SK-N-SH treated with all-trans-retinoic acid at 6 μM for 48 hours (cell line): Measurements from ENCODE around the gene SFXN1.

Experiments
- ATAC-seq: fragments of 200-7000 bp; cut with Tn5 transposase; 3 replicates; pipeline ENCODE4 v1.9.1; 2020; ENCODE audit warnings: mild to moderate bottlenecking, moderate library complexity
- ARNTL ChIP-seq: fragments of 450-650 bp; formaldehyde crosslinking; IDR thresholded peaks from 2 replicates; pipeline ENCODE4 v1.5.0; 2020; ENCODE audit warnings: low read depth, mild to moderate bottlenecking, moderate library complexity, borderline replicate concordance
- BACH2 ChIP-seq: fragments of 250-450 bp; sonication (Bioruptor Pico); IDR thresholded peaks from 2 replicates; pipeline ENCODE4 v1.9.0; 2021; ENCODE audit warnings: mild to moderate bottlenecking, borderline replicate concordance
- CREB5 ChIP-seq: fragments of 250-450 bp; sonication (Bioruptor Pico); IDR thresholded peaks from 2 replicates; pipeline ENCODE4 v1.5.1; 2020; ENCODE audit warnings: low read depth, mild to moderate bottlenecking, moderate library complexity
- CSDC2 ChIP-seq: fragments of 250-450 bp; sonication (Bioruptor Pico); IDR thresholded peaks from 2 replicates; pipeline ENCODE4 v1.5.0; 2020; ENCODE audit warnings: mild to moderate bottlenecking, moderate library complexity
- CSRNP3 ChIP-seq: fragments of 250-450 bp; sonication (Bioruptor Pico); IDR thresholded peaks from 2 replicates; pipeline ENCODE4 v1.5.1; 2021; ENCODE audit warnings: mild to moderate bottlenecking, moderate library complexity
- ESRRG ChIP-seq: fragments of 250-450 bp; sonication (Bioruptor Pico); IDR thresholded peaks from 2 replicates; pipeline ENCODE4 v1.6.1; 2021; ENCODE audit warnings: mild to moderate bottlenecking
- GLIS3 ChIP-seq: fragments of 250-450 bp; sonication (Bioruptor Pico); IDR thresholded peaks from 2 replicates; pipeline ENCODE4 v1.5.0; 2020; ENCODE audit warnings: mild to moderate bottlenecking, moderate library complexity
- ISL1 ChIP-seq: fragments of 250-450 bp; sonication (Bioruptor Pico); IDR thresholded peaks from 2 replicates; pipeline ENCODE4 v2.1.2; 2022; ENCODE audit warnings: mild to moderate bottlenecking, moderate library complexity
- OSR1 ChIP-seq: fragments of 250-450 bp; sonication (Bioruptor Pico); IDR thresholded peaks from 2 replicates; pipeline ENCODE4 v1.8.0; 2022; ENCODE audit warnings: moderate library complexity, mild to moderate bottlenecking, inconsistent platforms
- PATZ1 ChIP-seq: fragments of 250-450 bp; sonication (Bioruptor Pico); IDR thresholded peaks from 2 replicates; pipeline ENCODE4 v1.8.0; 2020; ENCODE audit warnings: mild to moderate bottlenecking, moderate library complexity, borderline replicate concordance
- POU6F1 ChIP-seq: fragments of 250-450 bp; sonication (Bioruptor Pico); IDR thresholded peaks from 2 replicates; pipeline ENCODE4 v1.8.0; 2021; ENCODE audit warnings: low read depth, mild to moderate bottlenecking, moderate library complexity, borderline replicate concordance
- PPARA ChIP-seq: fragments of 250-450 bp; sonication (Bioruptor Pico); IDR thresholded peaks from 2 replicates; pipeline ENCODE4 v1.5.0; 2020; ENCODE audit warnings: mild to moderate bottlenecking, borderline replicate concordance
- RARB ChIP-seq: fragments of 250-450 bp; sonication (Bioruptor Pico); IDR thresholded peaks from 2 replicates; pipeline ENCODE4 v1.8.0; 2021; ENCODE audit warnings: mild to moderate bottlenecking, moderate library complexity
- TCF4 ChIP-seq: fragments of 250-450 bp; sonication (Bioruptor Pico); IDR thresholded peaks from 2 replicates; pipeline ENCODE4 v1.8.0; 2021; ENCODE audit warnings: mild to moderate bottlenecking, moderate library complexity, borderline replicate concordance
- TOX ChIP-seq: fragments of 250-450 bp; sonication (Bioruptor Pico); IDR thresholded peaks from 2 replicates; pipeline ENCODE4 v1.8.0; 2021; ENCODE audit warnings: mild to moderate bottlenecking, moderate library complexity, borderline replicate concordance
- TSHZ2 ChIP-seq: fragments of 250-450 bp; sonication (Bioruptor Pico); IDR thresholded peaks from 2 replicates; pipeline ENCODE4 v1.5.0; 2020; ENCODE audit warnings: mild to moderate bottlenecking, moderate library complexity
- ZC3H10 ChIP-seq: fragments of 250-450 bp; sonication (Bioruptor Pico); IDR thresholded peaks from 2 replicates; pipeline ENCODE4 v1.5.1; 2021; ENCODE audit warnings: mild to moderate bottlenecking, moderate library complexity
- ZFP3 ChIP-seq: fragments of 250-450 bp; sonication (Bioruptor Pico); IDR thresholded peaks from 2 replicates; pipeline ENCODE4 v1.5.0; 2020; ENCODE audit warnings: mild to moderate bottlenecking, moderate library complexity
- ZFP30 ChIP-seq: fragments of 450-650 bp; formaldehyde crosslinking; IDR thresholded peaks from 2 replicates; pipeline ENCODE4 v1.5.0; 2022; ENCODE audit warnings: mild to moderate bottlenecking, moderate library complexity
- ZNF565 ChIP-seq: fragments of 450-650 bp; formaldehyde crosslinking; conservative IDR thresholded peaks from 2 replicates; pipeline ENCODE4 v1.5.0; 2020; ENCODE audit warnings: low read depth, mild to moderate bottlenecking, moderate library complexity
- ZNF70 ChIP-seq: fragments of 450-650 bp; formaldehyde crosslinking; IDR thresholded peaks from 2 replicates; pipeline ENCODE4 v1.5.0; 2020; ENCODE audit warnings: mild to moderate bottlenecking, moderate library complexity

SFXN1 gene

GRCh38 chr5:175575301-175575700 is 96.9 kb downstream of the SFXN1 start:
- ATAC-seq, result no peak

GRCh38 chr5:175576096-175576495 is 97.7 kb downstream of the SFXN1 start:
- TF ChIP-seq OSR1, result no peak
- no peak for TF ChIP-seq ESRRG (CRISPR knock-in tag)
- no peak for TF ChIP-seq TSHZ2 (CRISPR knock-in tag)
- no peak for TF ChIP-seq PPARA (CRISPR knock-in tag)
- TF ChIP-seq ZFP30 (CRISPR knock-in tag), result no peak
- ATAC-seq, result no peak

More at GRCh38 chr5:175575301-175575700, 96.9 kb downstream of the SFXN1 start:
- no peak for TF ChIP-seq ZNF565
- no peak for TF ChIP-seq POU6F1 (CRISPR knock-in tag)
- TF ChIP-seq CREB5 (CRISPR knock-in tag), result no peak
- no peak for TF ChIP-seq PPARA (CRISPR knock-in tag)
- TF ChIP-seq PATZ1, result no peak
- no peak for TF ChIP-seq TCF4
- TF ChIP-seq CSRNP3 (CRISPR knock-in tag), result no peak
- no peak for TF ChIP-seq ESRRG (CRISPR knock-in tag)
- no peak for TF ChIP-seq TOX

GRCh38 chr5:175576591-175576990 is 98.2 kb downstream of the SFXN1 start:
- TF ChIP-seq ESRRG (CRISPR knock-in tag) (no peak), ZNF565 (no peak), ZC3H10 (CRISPR knock-in tag) (no peak), BACH2 (CRISPR knock-in tag) (no peak), PPARA (CRISPR knock-in tag) (no peak), ZFP3 (CRISPR knock-in tag) (no peak), TCF4 (no peak), CSDC2 (CRISPR knock-in tag) (no peak), GLIS3 (CRISPR knock-in tag) (no peak), RARB (no peak), ISL1 (CRISPR knock-in tag) (no peak), TOX (no peak), CREB5 (CRISPR knock-in tag) (no peak), PATZ1 (no peak), OSR1 (no peak), ZNF70 (CRISPR knock-in tag) (no peak), TSHZ2 (CRISPR knock-in tag) (no peak), ARNTL (CRISPR knock-in tag) (no peak), ZFP30 (CRISPR knock-in tag) (no peak)
- TF ChIP-seq, all 23 proteins: peak for 0
- no peak for ATAC-seq
